GM12865 (cell line): ENCODE data around the gene EFNB1.
A peak's percentile ranks its signal among the peaks of the same experiment; 100 is the strongest.

Experiments
- DNase-seq: peaks from one replicate; pipeline ENCODE4 v3.0.0; 2010; ENCODE audit warnings: low read depth
- H3K4me3 ChIP-seq: 2 replicates; pipeline ENCODE4 v1.5.1; 2011; ENCODE audit warnings: mild to moderate bottlenecking, low read depth, low read length, control low read depth
- CTCF ChIP-seq: IDR thresholded peaks from 2 replicates; pipeline ENCODE4 v1.5.1; 2011; ENCODE audit warnings: low read length, control low read depth, low read depth, inconsistent platforms; ENCODE audit not compliant: insufficient read depth; ENCODE audit errors: missing control alignments

Gene EFNB1

DNA sequence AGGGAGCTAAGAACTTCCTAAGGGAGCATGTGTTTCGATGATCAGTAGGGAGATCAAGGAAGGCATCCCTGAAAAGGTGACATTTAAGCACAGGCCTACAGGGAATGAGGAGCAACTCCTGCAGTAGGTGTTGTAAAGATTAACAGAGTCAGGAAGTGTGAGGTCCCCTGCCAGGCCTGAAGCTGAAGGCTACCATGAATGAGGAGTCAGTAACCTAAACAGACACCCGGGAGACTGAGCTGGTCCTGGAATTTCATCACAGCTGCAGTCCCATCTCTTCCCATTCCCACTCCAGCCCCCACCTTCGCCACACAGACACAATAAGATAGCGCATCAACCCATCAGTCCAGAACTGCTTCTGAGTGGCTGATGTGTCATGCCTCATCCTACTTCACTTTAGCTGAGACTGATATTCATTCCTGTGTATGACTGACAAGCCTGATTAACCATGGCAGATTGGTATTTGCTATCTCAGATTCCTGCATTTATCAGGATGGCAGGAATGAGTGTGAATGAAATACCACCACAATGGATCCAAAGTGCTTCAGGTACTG, 27.0 kb upstream of the EFNB1 start:
- no peak for TF ChIP-seq CTCF

DNA sequence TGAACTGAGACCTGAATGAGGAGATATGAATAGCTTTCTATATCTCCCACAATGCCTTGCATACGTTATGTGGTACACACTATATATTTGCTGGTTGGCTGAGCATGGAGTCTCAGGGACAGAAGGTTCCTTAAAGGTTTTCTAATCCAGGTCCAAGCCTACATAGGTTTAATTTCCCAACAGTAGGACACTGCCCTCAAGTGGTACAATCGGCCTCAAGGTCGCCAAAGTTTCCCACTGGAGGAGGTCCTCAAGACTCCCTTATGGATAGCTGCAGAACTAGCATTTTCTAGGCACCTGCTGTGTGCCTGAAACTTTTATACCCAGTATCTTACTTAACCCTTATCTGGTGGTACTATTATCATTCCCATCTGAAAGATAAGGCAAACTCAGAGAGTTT, 21.0 kb upstream of the EFNB1 start:
- H3K4me3 ChIP-seq = no peak overlapping the region
- TF ChIP-seq CTCF = peak; percentile 16
- no peak for DNase-seq

More for the DNA sequence above, 27.0 kb upstream of the EFNB1 start:
- DNase-seq = no peak
- H3K4me3 ChIP-seq = no peak overlapping the region

- no peak overlapping the region for H3K4me3 ChIP-seq
- TF ChIP-seq CTCF = no peak
- no peak for DNase-seq
Observed at GRCh38 chrX:68808686-68809357, 20.0 kb upstream of the EFNB1 start.

DNA sequence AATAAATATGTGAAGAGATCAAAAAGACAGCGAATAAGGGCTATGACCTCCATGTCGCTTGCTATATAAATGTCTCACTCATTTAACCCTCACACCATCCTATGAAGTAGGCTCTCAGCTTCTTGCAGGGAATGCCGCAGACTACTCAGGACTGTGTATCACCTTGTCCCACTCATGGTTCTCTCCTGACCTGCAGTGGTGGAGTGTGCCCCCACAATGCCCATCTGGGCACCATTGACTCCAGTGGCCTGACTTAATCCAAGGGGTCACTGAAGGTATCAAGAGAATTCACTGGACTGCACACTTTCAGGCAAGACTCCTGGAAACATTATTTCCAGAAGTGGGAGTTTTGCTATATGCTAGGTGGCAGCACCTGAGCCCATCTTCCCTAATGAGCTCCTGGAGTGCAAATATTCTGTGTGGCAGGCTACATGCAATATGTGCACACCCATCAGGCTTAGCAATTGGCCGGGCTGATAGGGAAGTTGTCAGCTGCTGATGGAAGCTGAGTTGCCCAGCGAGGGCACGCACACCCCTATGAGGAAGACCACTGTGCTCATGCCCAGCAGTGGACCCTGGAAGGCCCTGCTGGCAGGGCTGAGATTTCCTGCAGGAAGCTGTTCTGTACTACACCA, 8.2 kb upstream of the EFNB1 start:
- no peak for DNase-seq
- H3K4me3 ChIP-seq = no peak overlapping the region
- no peak for TF ChIP-seq CTCF

GRCh38 chrX:68821616-68822015, 7.2 kb upstream of the EFNB1 start:
- H3K4me3 ChIP-seq = no peak overlapping the region
- no peak for DNase-seq
- TF ChIP-seq CTCF = no peak

- DNase-seq = peak; percentile 35
- peak; percentile 39 for TF ChIP-seq CTCF
- H3K4me3 ChIP-seq = no peak overlapping the region
Observed at GRCh38 chrX:68822641-68823410, 6.0 kb upstream of the EFNB1 start.
